ENCODE results near the gene PSMB7.

- TF ChIP-seq CTCF (conservative IDR thresholded peaks at IDR 0.05; ENCODE audit: low read depth, low read length): no peak
- no peak for TF ChIP-seq EZH2 (IDR thresholded peaks at IDR 0.05; ENCODE audit: borderline replicate concordance, low read depth, low read length, poor library complexity, severe bottlenecking)
Observed at GRCh38 chr9:124456341-124457078, 41.3 kb upstream of the PSMB7 start.
